GM23338 (cell line): ENCODE measurements around the gene KCNT2.

Source experiments
- EZH2 ChIP-seq: fragments of 200-600 bp; sonication (generic); IDR thresholded peaks from one replicate; pipeline ENCODE4 v1.8.0; 2017; ENCODE audit warnings: antibody characterized with exemption, mild to moderate bottlenecking, low read depth; ENCODE audit not compliant: unreplicated experiment
- EZH2phosphoT487 ChIP-seq: fragments of 200-600 bp; sonication (generic); IDR thresholded peaks from one replicate; pipeline ENCODE4 v1.8.1; 2018; ENCODE audit warnings: antibody characterized with exemption; ENCODE audit not compliant: unreplicated experiment
- POLR2AphosphoS5 ChIP-seq: IDR thresholded peaks from 2 replicates; pipeline ENCODE4 v1.6.1; 2016; ENCODE audit warnings: antibody characterized with exemption, low read depth
- TF ChIP-seq, protein P1 (sequence below), 2 experiments: fragments of 200-600 bp in 1 of 2; sonication (generic) in 1 of 2; conservative IDR thresholded peaks; 2 replicates each; pipeline versions ENCODE4 v1.5.1 to v1.6.1; 2016 to 2017; ENCODE audit warnings: antibody characterized with exemption in 2 of 2, low read depth in 2 of 2, mild to moderate bottlenecking in 2 of 2, moderate library complexity in 1 of 2

DNA sequence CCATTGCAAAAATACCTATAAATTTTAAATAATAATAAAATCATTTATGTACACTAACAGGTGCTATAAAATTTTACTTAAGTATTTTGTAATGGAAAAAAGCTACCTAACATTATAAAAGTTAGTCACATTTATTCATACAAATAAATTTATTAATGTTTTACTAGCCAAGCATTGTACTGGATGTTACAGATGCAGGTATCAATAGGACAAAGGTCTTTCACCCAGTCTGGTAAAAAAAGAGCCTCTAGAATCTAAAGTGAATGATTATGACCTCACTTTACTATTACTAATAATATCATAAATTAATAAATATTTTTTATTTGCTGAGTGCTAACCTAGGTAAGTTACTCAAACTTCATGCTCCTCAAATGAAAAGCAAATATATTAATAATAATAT lies 170.6 kb downstream of the KCNT2 start:
- TF ChIP-seq POLR2AphosphoS5 (no peak), EZH2phosphoT487 (no peak), EZH2 (no peak)
- TF ChIP-seq, protein P1, sequence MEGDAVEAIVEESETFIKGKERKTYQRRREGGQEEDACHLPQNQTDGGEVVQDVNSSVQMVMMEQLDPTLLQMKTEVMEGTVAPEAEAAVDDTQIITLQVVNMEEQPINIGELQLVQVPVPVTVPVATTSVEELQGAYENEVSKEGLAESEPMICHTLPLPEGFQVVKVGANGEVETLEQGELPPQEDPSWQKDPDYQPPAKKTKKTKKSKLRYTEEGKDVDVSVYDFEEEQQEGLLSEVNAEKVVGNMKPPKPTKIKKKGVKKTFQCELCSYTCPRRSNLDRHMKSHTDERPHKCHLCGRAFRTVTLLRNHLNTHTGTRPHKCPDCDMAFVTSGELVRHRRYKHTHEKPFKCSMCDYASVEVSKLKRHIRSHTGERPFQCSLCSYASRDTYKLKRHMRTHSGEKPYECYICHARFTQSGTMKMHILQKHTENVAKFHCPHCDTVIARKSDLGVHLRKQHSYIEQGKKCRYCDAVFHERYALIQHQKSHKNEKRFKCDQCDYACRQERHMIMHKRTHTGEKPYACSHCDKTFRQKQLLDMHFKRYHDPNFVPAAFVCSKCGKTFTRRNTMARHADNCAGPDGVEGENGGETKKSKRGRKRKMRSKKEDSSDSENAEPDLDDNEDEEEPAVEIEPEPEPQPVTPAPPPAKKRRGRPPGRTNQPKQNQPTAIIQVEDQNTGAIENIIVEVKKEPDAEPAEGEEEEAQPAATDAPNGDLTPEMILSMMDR (conservative IDR thresholded peaks at IDR 0.05; ENCODE audit: low read depth in 2 of 2), result no peak
